HepG2 (cell line): ENCODE measurements around the gene KLHL5. TPM values are rescaled to one million over a fixed set of nuclear protein-coding genes. Genes with fewer than 3 reads are reported as not detected.
A peak's percentile ranks its signal among the peaks of the same experiment; 100 is the strongest.

Experiments
- ATAC-seq: fragments of 200-7000 bp; cut with Tn5 transposase; 3 replicates; pipeline ENCODE4 v1.9.1; 2020; ENCODE audit warnings: mild to moderate bottlenecking, moderate library complexity
- BruUV-seq: library from RNA; stranded (reverse); fragments of 400-500 nt; replicated peaks from 2 replicates; lab custom pipeline; 2021; lab: Mats Ljungman, UMichigan
- CTCF ChIA-PET: fragments of 300-600 bp; formaldehyde crosslinking; extraction: SDS; loops from one replicate; lab custom pipeline; 2021; ENCODE audit warnings: low total read pairs, inconsistent platforms, low intra/inter-chr PET ratio; lab: Yijun Ruan, JAX
- POLR2A ChIA-PET: fragments of 350-600 bp; sonication (Branson Sonifier 250); formaldehyde crosslinking; loops from one replicate; lab custom pipeline; 2020; ENCODE audit warnings: antibody characterized with exemption, inconsistent platforms; lab: Yijun Ruan, JAX
- DNase-seq: peaks from one replicate; pipeline ENCODE4 v3.0.0-alpha.2; 2015; ENCODE audit warnings: low spot score
- FAIRE-seq: peaks from 3 replicates; lab custom pipeline; 2011; peaks lifted over from hg19 to GRCh38; lab: Jason Lieb, UNC
- H2AFZ ChIP-seq: one replicate; pipeline ENCODE4 v1.6.1; 2011; ENCODE audit warnings: low read length, inconsistent platforms
- H3K27ac ChIP-seq: fragments of 300-600 bp; 3 replicates; pipeline ENCODE4 v1.8.0; 2011; ENCODE audit warnings: mixed run types, mild to moderate bottlenecking, mixed read lengths, low read length, inconsistent platforms; ENCODE audit not compliant: insufficient read depth; ENCODE audit errors: extremely low read length
- H3K27me3 ChIP-seq, 2 experiments: fragments of 200-600 bp in 1 of 2; 2 replicates in 1 of 2; 3 replicates in 1 of 2; pipeline versions ENCODE4 v1.6.0 to v1.8.0; 2011; ENCODE audit warnings: low read length in 2 of 2, mild to moderate bottlenecking in 2 of 2, moderate library complexity in 2 of 2, inconsistent platforms in 1 of 2; ENCODE audit not compliant: insufficient read depth in 2 of 2, control insufficient read depth in 1 of 2
- H3K36me3 ChIP-seq, 2 experiments: fragments of 200-600 bp in 1 of 2; replicated peaks in 1 of 2; 2 replicates in 1 of 2; 3 replicates in 1 of 2; pipeline versions ENCODE4 v1.5.1 to v1.8.0; 2011; ENCODE audit warnings: low read length in 2 of 2, inconsistent platforms in 1 of 2; ENCODE audit not compliant: insufficient read depth in 2 of 2, control insufficient read depth in 1 of 2
- H3K4me1 ChIP-seq: 2 replicates; pipeline ENCODE4 v1.5.1; 2012; ENCODE audit warnings: low read length, inconsistent platforms; ENCODE audit not compliant: insufficient read depth
- H3K4me2 ChIP-seq: 2 replicates; pipeline ENCODE4 v1.6.0; 2011; ENCODE audit warnings: low read depth, low read length, inconsistent platforms
- H3K4me3 ChIP-seq, 3 experiments: fragments of 200-600 bp in 1 of 3; sonication (generic), shearing (Covaris generic) in 1 of 3; replicated peaks in 1 of 3; 2 replicates each; pipeline ENCODE4 v1.5.1; 2011 to 2016; ENCODE audit warnings: low read length in 3 of 3, inconsistent platforms in 2 of 3, low read depth in 2 of 3, mild to moderate bottlenecking in 2 of 3, control low read depth in 1 of 3, mixed read lengths in 1 of 3; ENCODE audit not compliant: insufficient read depth in 1 of 3
- H3K79me2 ChIP-seq: one replicate; pipeline ENCODE4 v1.6.1; 2011; ENCODE audit warnings: low read length, inconsistent platforms; ENCODE audit not compliant: insufficient read depth
- H3K9ac ChIP-seq: 2 replicates; pipeline ENCODE4 v1.6.0; 2011; ENCODE audit warnings: mild to moderate bottlenecking, low read depth, low read length, inconsistent platforms; ENCODE audit not compliant: insufficient read depth
- H3K9me3 ChIP-seq: 2 replicates; pipeline ENCODE4 v1.5.1; 2012; ENCODE audit warnings: mild to moderate bottlenecking, low read length
- H4K20me1 ChIP-seq: 2 replicates; pipeline ENCODE4 v1.6.0; 2011; ENCODE audit warnings: inconsistent platforms, mild to moderate bottlenecking, low read length, moderate library complexity; ENCODE audit not compliant: insufficient read depth
- ATF7 ChIP-seq, 2 experiments: fragments of 450-650 bp in 1 of 2; sonication (generic) in 1 of 2; formaldehyde crosslinking in 1 of 2; IDR thresholded peaks; 2 replicates each; pipeline versions ENCODE4 v1.4.0 to v1.6.1; 2016 to 2020; ENCODE audit warnings: antibody characterized with exemption in 1 of 2, mild to moderate bottlenecking in 1 of 2, missing genetic modification reagents in 1 of 2
- NR2F6 ChIP-seq, 2 experiments: IDR thresholded peaks; 2 replicates each; pipeline ENCODE4 v1.6.1; 2016; ENCODE audit warnings: antibody characterized with exemption in 1 of 2, mild to moderate bottlenecking in 1 of 2
- ZBTB3 ChIP-seq: sonication (generic); formaldehyde crosslinking; IDR thresholded peaks from 2 replicates; pipeline ENCODE4 v1.4.0; 2020; ENCODE audit warnings: low read depth, mild to moderate bottlenecking, moderate library complexity, missing genetic modification reagents, borderline replicate concordance
- ZBTB40 ChIP-seq, 2 experiments: fragments of 450-650 bp in 1 of 2; sonication (generic) in 1 of 2; formaldehyde crosslinking in 1 of 2; IDR thresholded peaks; 2 replicates each; pipeline versions ENCODE4 v1.6.1 to v1.8.0; 2016 to 2022; ENCODE audit warnings: antibody characterized with exemption in 1 of 2, mild to moderate bottlenecking in 1 of 2, missing genetic modification reagents in 1 of 2
- ZBTB7B ChIP-seq: sonication (generic); formaldehyde crosslinking; IDR thresholded peaks from 2 replicates; pipeline ENCODE4 v1.4.0; 2020; ENCODE audit warnings: missing genetic modification reagents
- WGBS: methylation state at CpG from one replicate; pipeline ENCODE4 v1.1.6; 2017; ENCODE audit warnings: low lambda C conversion rate; 5-methylcytosine and 5-hydroxymethylcytosine counted together
- in situ Hi-C: cut with HindIII; loops from 2 replicates; pipeline ENCODE4 v1.10.0; 2017; ENCODE audit warnings: low pct_unique_long_range_greater_than_20kb; ENCODE audit not compliant: extremely low pct_ligation_motif_present
- intact Hi-C: fragments of 100-400 bp; cut with micrococcal nuclease; formaldehyde crosslinking; loops from one replicate; pipeline ENCODE4 v1.10.0; 2022; ENCODE audit not compliant: unreplicated experiment
- polyA plus RNA-seq, 8 experiments: library from polyadenylated mRNA; depleted of rRNA in 3 of 8; stranded (reverse) in 7 of 8; unstranded in 1 of 8; fragments of >200 nt; fragmentation: Illumina TruSeq in 4 of 8; extraction: Trizol in 4 of 8; gene quantifications; 2 replicates each; pipeline versions ENCODE4 v1.2.1 to v1.2.3, GENCODE V29; 2011 to 2016; ENCODE audit warnings: low read depth in 4 of 8, missing spikeins in 1 of 8, mixed read lengths in 1 of 8; ENCODE audit not compliant: insufficient read depth in 1 of 8
- total RNA-seq, 5 experiments: library from RNA; depleted of rRNA; stranded (reverse); fragments of >200 nt; fragmentation: Illumina TruSeq; extraction: Trizol; gene quantifications; 2 replicates each; pipeline ENCODE4 v1.2.3, GENCODE V29; 2016; ENCODE audit warnings: low read depth in 1 of 5

Gene KLHL5
- total and polyA plus RNA-seq, 2 of the 13 experiments (the other 11 are each of a cell fraction or from before 2014, with no cell fraction given), result 36.2 to 38.7 TPM

GRCh38 chr4:39133623-39134022 is 71.6 kb downstream of the KLHL5 start:
- TF ChIP-seq ZBTB3 (CRISPR knock-in tag), result no peak
- no peak for TF ChIP-seq ATF7 (IDR thresholded peaks at IDR 0.05)
- no peak for TF ChIP-seq ATF7 (CRISPR knock-in tag; IDR thresholded peaks at IDR 0.05)
- TF ChIP-seq ZBTB40 (IDR thresholded peaks at IDR 0.05), result peak; percentile 61
- peak; percentile 48; the same call in 1 of the 2 replicates for TF ChIP-seq ZBTB40 (CRISPR knock-in tag; IDR thresholded peaks at IDR 0.05)
- no peak for TF ChIP-seq ZBTB7B
- no peak for TF ChIP-seq NR2F6 (IDR thresholded peaks at IDR 0.05)
- no peak for TF ChIP-seq NR2F6 (CRISPR knock-in tag; IDR thresholded peaks at IDR 0.05)
- H3K36me3 ChIP-seq, result no peaks in the 10 kb centered on the region
- WGBS, result 97% methylated on average over 3 of the region's 3 CpGs
- no peaks in the 10 kb centered on the region for H3K79me2 ChIP-seq
- BruUV-seq, result no TSS peak
- FAIRE-seq, result no peak
- ChIA-PET POLR2A (interaction anchor here (1.3 kb wide), 1 partner anchor 229 kb away, joined by 3 read pairs; no protein-coding TSS in a partner anchor), CTCF (no interaction called here)
- no peak overlapping the region for H3K27ac ChIP-seq
- intact Hi-C loops, result no loop called here
- H3K4me3 ChIP-seq, result no peak overlapping the region
- no peaks in the 10 kb centered on the region for H3K9me3 ChIP-seq
- peaks cover 11% of the 10 kb centered on the region for H3K4me1 ChIP-seq
- H3K9ac ChIP-seq, result no peak overlapping the region
- H4K20me1 ChIP-seq, result no peaks in the 10 kb centered on the region
- in situ Hi-C loops, result loop anchor here (25.0 kb wide), 1 partner anchor 371 kb away; no protein-coding TSS in a partner anchor
- H3K27me3 ChIP-seq, result no peaks in the 10 kb centered on the region
- H3K4me2 ChIP-seq, result no peak overlapping the region
- no peak for DNase-seq
- ATAC-seq, result no peak
- H2AFZ ChIP-seq, result no peak overlapping the region
